B cell (primary cell): ENCODE measurements around the gene CYP27B1. TPM values are rescaled to one million over a fixed set of nuclear protein-coding genes. Genes with fewer than 3 reads are reported as not detected.

Source experiments
- ATAC-seq: fragments of 200-7000 bp; cut with Tn5 transposase; one replicate; pipeline ENCODE4 v1.10.0; 2021; ENCODE audit warnings: low read depth, mild to moderate bottlenecking, moderate number of reproducible peaks, moderate library complexity
- CTCF ChIA-PET: fragments of 350-600 bp; sonication (Branson Sonifier 250); formaldehyde crosslinking; loops from one replicate; lab custom pipeline; 2021; ENCODE audit warnings: antibody characterized with exemption, inconsistent platforms; lab: Charles Lee
- POLR2A ChIA-PET: fragments of 350-600 bp; sonication (Branson Sonifier 250); formaldehyde crosslinking; loops from one replicate; lab custom pipeline; 2021; ENCODE audit warnings: antibody characterized with exemption; lab: Charles Lee
- DNase-seq: peaks from one replicate; pipeline ENCODE4 v3.0.0; 2013
- H2AFZ ChIP-seq: 2 replicates; pipeline ENCODE4 v1.6.1; 2012; ENCODE audit warnings: mild to moderate bottlenecking, low read depth, low read length; ENCODE audit not compliant: insufficient read depth, poor library complexity, severe bottlenecking
- H3K27ac ChIP-seq, 2 donors: 1 replicate in 1 of 2; 2 replicates in 1 of 2; pipeline ENCODE4 v1.5.1; 2012 to 2013; ENCODE audit warnings: low read length in 2 of 2, mild to moderate bottlenecking in 2 of 2, moderate library complexity in 1 of 2
- H3K27me3 ChIP-seq, 4 experiments: fragments of 200-600 bp in 1 of 4; sonication (generic) in 1 of 4; replicated peaks in 1 of 4; 1 replicate in 2 of 4; 2 replicates in 2 of 4; pipeline versions ENCODE4 v1.6.1 to v1.7.0; 2013 to 2016; ENCODE audit warnings: low read length in 3 of 4, mild to moderate bottlenecking in 2 of 4, mixed read lengths in 1 of 4, moderate library complexity in 1 of 4; ENCODE audit not compliant: insufficient read depth in 4 of 4, control insufficient read depth in 3 of 4; ENCODE audit errors: control extremely low read depth in 1 of 4
- H3K36me3 ChIP-seq, 2 experiments: replicated peaks in 1 of 2; 1 replicate in 1 of 2; 2 replicates in 1 of 2; pipeline versions ENCODE4 v1.6.1 to v1.7.1; 2013; ENCODE audit warnings: low read length in 1 of 2; ENCODE audit not compliant: insufficient read depth in 2 of 2, control insufficient read depth in 1 of 2; ENCODE audit errors: control extremely low read depth in 1 of 2, extremely low read depth in 1 of 2
- H3K4me1 ChIP-seq, 2 donors: fragments of 200-600 bp in 1 of 2; sonication (generic) in 1 of 2; 1 replicate in 1 of 2; 2 replicates in 1 of 2; pipeline versions ENCODE4 v1.5.1 to v1.6.1; 2013 to 2017; ENCODE audit warnings: low read length in 2 of 2; ENCODE audit not compliant: control insufficient read depth in 2 of 2, insufficient read depth in 2 of 2
- H3K4me2 ChIP-seq: replicated peaks from 2 replicates; pipeline ENCODE3; 2012; ENCODE audit warnings: mild to moderate bottlenecking, low read depth, low read length; ENCODE audit not compliant: poor library complexity, severe bottlenecking
- H3K4me3 ChIP-seq, 5 experiments: fragments of 200-600 bp in 1 of 5; sonication (generic) in 1 of 5; 1 replicate in 3 of 5; 2 replicates in 2 of 5; pipeline versions ENCODE4 v1.5.1 to v1.7.0; 2011 to 2016; ENCODE audit warnings: low read length in 4 of 5, mild to moderate bottlenecking in 4 of 5, low read depth in 2 of 5, control low read depth in 1 of 5, moderate library complexity in 1 of 5; ENCODE audit not compliant: insufficient read depth in 1 of 5; ENCODE audit errors: control extremely low read depth in 1 of 5, extremely low read depth in 1 of 5
- H3K79me2 ChIP-seq: fragments of 200-600 bp; sonication (generic); one replicate; pipeline ENCODE4 v1.6.0; 2016; ENCODE audit warnings: low read length; ENCODE audit not compliant: control insufficient read depth, insufficient read depth
- H3K9ac ChIP-seq: fragments of 200-600 bp; sonication (generic); 2 replicates; pipeline ENCODE4 v1.6.1; 2017; ENCODE audit warnings: mild to moderate bottlenecking, low read length, moderate library complexity
- H3K9me3 ChIP-seq, 3 donors: one replicate each; pipeline versions ENCODE4 v1.6.1 to v1.7.1; 2013; ENCODE audit warnings: low read length in 2 of 3; ENCODE audit not compliant: control insufficient read depth in 2 of 3, insufficient read depth in 1 of 3; ENCODE audit errors: control extremely low read depth in 1 of 3
- H4K20me1 ChIP-seq: 2 replicates; pipeline ENCODE4 v1.6.0; 2012; ENCODE audit warnings: mild to moderate bottlenecking, low read length; ENCODE audit not compliant: insufficient read depth, control insufficient read depth, poor library complexity, severe bottlenecking
- H3K27ac Mint-ChIP-seq: one replicate; pipeline ENCODE4 v1.8.0; 2021; ENCODE audit warnings: mixed read lengths
- H3K27me3 Mint-ChIP-seq: one replicate; pipeline ENCODE4 v1.8.0; 2021; ENCODE audit warnings: mixed read lengths
- H3K4me1 Mint-ChIP-seq: one replicate; pipeline ENCODE4 v1.8.0; 2021; ENCODE audit warnings: mixed read lengths
- H3K4me3 Mint-ChIP-seq: one replicate; pipeline ENCODE4 v1.8.0; 2021; ENCODE audit warnings: mixed read lengths
- H3K9me3 Mint-ChIP-seq: one replicate; pipeline ENCODE4 v1.8.0; 2022; ENCODE audit warnings: mixed read lengths; ENCODE audit not compliant: insufficient read depth
- CTCF ChIP-seq: fragments of 200-600 bp; IDR thresholded peaks from one replicate; pipeline ENCODE4 v1.8.0; 2022; ENCODE audit warnings: antibody characterized with exemption, mild to moderate bottlenecking
- EZH2 ChIP-seq: IDR thresholded peaks from 2 replicates; pipeline ENCODE4 v1.6.1; 2012; ENCODE audit warnings: borderline replicate concordance, low read depth, mild to moderate bottlenecking, moderate library complexity, low read length; ENCODE audit not compliant: insufficient read depth, poor library complexity, severe bottlenecking
- WGBS: methylation state at CpG from one replicate; pipeline ENCODE4 v1.1.5; 2013; ENCODE audit warnings: missing lambda C conversion rate; ENCODE audit not compliant: insufficient coverage; 5-methylcytosine and 5-hydroxymethylcytosine counted together
- intact Hi-C: fragments of 100-400 bp; cut with micrococcal nuclease; formaldehyde crosslinking; loops from one replicate; pipeline ENCODE4 v1.10.0; 2022
- polyA plus RNA-seq: library from polyadenylated mRNA; depleted of rRNA; stranded (reverse); fragments of >200 nt; gene quantifications from 2 replicates; pipeline ENCODE4 v1.2.3, GENCODE V29; 2012
- total RNA-seq, 2 donors: library from RNA; stranded (reverse); fragments of 120-200 nt in 1 of 2; gene quantifications; 1 replicate in 1 of 2; 2 replicates in 1 of 2; pipeline versions ENCODE4 v1.2.3 to v1.2.4, GENCODE V29; 2013 to 2022

CYP27B1 gene
- total and polyA plus RNA-seq, 2 donors (not counting 1 experiment from before 2014, with no cell fraction given) = 0.66 to 0.79 TPM

- H3K27me3 ChIP-seq = no peaks in the 10 kb centered on the region
- intact Hi-C loops = loop anchor here (1.0 to 5.0 kb wide), 4 partner anchors 8 to 112 kb away; partner anchors contain the start of genes B4GALNT1, CDK4, OS9 and TSFM
- peak overlapping the region; percentile 94 for H3K9ac ChIP-seq
- Mint-ChIP-seq H3K27me3 (no peaks in the 10 kb centered on the region), H3K27ac (peak overlapping the region; percentile 91), H3K4me3 (peak overlapping the region; percentile 92), H3K9me3 (no peaks in the 10 kb centered on the region), H3K4me1 (peaks cover 50% of the 10 kb centered on the region)
- peaks cover 17% of the 10 kb centered on the region for H4K20me1 ChIP-seq
- DNase-seq = peak; percentile 92
- H3K36me3 ChIP-seq = peaks cover 2 to 37% of the 10 kb centered on the region in 2 experiments
- CTCF ChIA-PET = interaction anchor here (0.6 to 1.5 kb wide), 4 partner anchors 12 to 331 kb away, joined by 3 to 10 read pairs (median 6); no protein-coding TSS in a partner anchor
- no peak for TF ChIP-seq CTCF
- TF ChIP-seq EZH2 = no peak
- H2AFZ ChIP-seq = peak overlapping the region; percentile 74
- no peaks in the 10 kb centered on the region for H3K9me3 ChIP-seq
- H3K79me2 ChIP-seq = peaks cover 58% of the 10 kb centered on the region
- POLR2A ChIA-PET = interaction anchor here (0.6 to 1.3 kb wide), 5 partner anchors 10 to 264 kb away, joined by 3 to 7 read pairs (median 4); partner anchors contain the start of gene ARHGAP9
- peak overlapping the region; percentile 80 to 94 for H3K27ac ChIP-seq
- H3K4me2 ChIP-seq = peak overlapping the region; percentile 91
- peak; percentile 46 for ATAC-seq
- peaks cover 40 to 59% of the 10 kb centered on the region in 2 donors for H3K4me1 ChIP-seq
- peak overlapping the region; percentile 68 to 90 (median 86) for H3K4me3 ChIP-seq
- 5% methylated on average over 10 of the region's 21 CpGs for WGBS
These were observed 22.6 kb downstream of the CYP27B1 start for GRCh38 chr12:57744194-57744776.

- WGBS = no CpG with 5 or more reads among the region's 2 CpGs
- Histone ChIP-seq H4K20me1 (peaks cover 22% of the 10 kb centered on the region), H2AFZ (peak overlapping the region; percentile 74), H3K9ac (no peak overlapping the region), H3K4me2 (peak overlapping the region; percentile 91), H3K4me3 (peak overlapping the region in 2 of 5 experiments; percentile 71 to 89), H3K27ac (peak overlapping the region; percentile 80 to 94), H3K9me3 (no peaks in the 10 kb centered on the region), H3K27me3 (no peaks in the 10 kb centered on the region), H3K36me3 (peaks cover 2 to 36% of the 10 kb centered on the region in 2 experiments), H3K4me1 (peaks cover 43 to 63% of the 10 kb centered on the region in 2 donors), H3K79me2 (peaks cover 63% of the 10 kb centered on the region)
- peaks cover 55% of the 10 kb centered on the region for H3K4me1 Mint-ChIP-seq
- TF ChIP-seq CTCF = no peak
- TF ChIP-seq EZH2 = no peak
- no peaks in the 10 kb centered on the region for H3K27me3 Mint-ChIP-seq
- H3K27ac Mint-ChIP-seq = peak overlapping the region; percentile 91
- H3K9me3 Mint-ChIP-seq = no peaks in the 10 kb centered on the region
- intact Hi-C loops = loop anchor here (1.0 to 5.0 kb wide), 4 partner anchors 9 to 111 kb away; partner anchors contain the start of genes B4GALNT1, CDK4, OS9 and TSFM
- H3K4me3 Mint-ChIP-seq = peak overlapping the region; percentile 92
- DNase-seq = no peak
- POLR2A ChIA-PET = interaction anchor here (0.6 to 1.0 kb wide), 3 partner anchors 46 to 264 kb away, joined by 3 to 4 read pairs (median 3); partner anchors contain the start of gene ARHGAP9
- no peak for ATAC-seq
- CTCF ChIA-PET = no interaction called here
These were observed 23.1 kb downstream of the CYP27B1 start for GRCh38 chr12:57743769-57744168.
